AG04449 (cell line): ENCODE measurements around the gene RARRES1.

ENCODE experiments used
- CTCF ChIA-PET: fragments of 350-600 bp; formaldehyde crosslinking; extraction: SDS; loops from one replicate; lab custom pipeline; 2021; ENCODE audit warnings: antibody characterized with exemption; lab: Yijun Ruan, JAX
- POLR2A ChIA-PET: fragments of 400-600, 350-600 bp; formaldehyde crosslinking; extraction: SDS; loops from one replicate; lab custom pipeline; 2020; ENCODE audit warnings: antibody characterized with exemption, inconsistent platforms; lab: Yijun Ruan, JAX
- DNase-seq: peaks from one replicate; pipeline ENCODE4 v3.0.0-alpha.2; 2010; ENCODE audit warnings: low read depth, low spot score
- H3K4me3 ChIP-seq: 2 replicates; pipeline ENCODE4 v1.5.1; 2011; ENCODE audit warnings: low read depth, mild to moderate bottlenecking, control low read depth, low read length
- CTCF ChIP-seq: IDR thresholded peaks from one replicate; pipeline ENCODE4 v1.5.1; 2011; ENCODE audit warnings: mild to moderate bottlenecking, moderate library complexity, low read length, control low read depth, inconsistent platforms; ENCODE audit not compliant: insufficient read depth; ENCODE audit errors: missing control alignments

The RARRES1 gene

GRCh38 chr3:158748237-158748828 lies 16.1 kb upstream of the RARRES1 start:
- CTCF ChIA-PET: interaction anchor here (1.2 to 1.8 kb wide), 2 partner anchors 8 to 21 kb away, joined by 3 to 7 read pairs; no protein-coding TSS in a partner anchor
- no peak overlapping the region for H3K4me3 ChIP-seq
- TF ChIP-seq CTCF: no peak
- DNase-seq: no peak
- POLR2A ChIA-PET: no interaction called here

GRCh38 chr3:158747417-158747816 lies 15.2 kb upstream of the RARRES1 start:
- ChIA-PET CTCF (interaction anchor here (1.0 to 1.2 kb wide), 3 partner anchors 9 to 42 kb away, joined by 3 to 6 read pairs (median 3); no protein-coding TSS in a partner anchor), POLR2A (no interaction called here)
- no peak for DNase-seq
- TF ChIP-seq CTCF: no peak
- no peak overlapping the region for H3K4me3 ChIP-seq

GRCh38 chr3:158745551-158745950 lies 13.3 kb upstream of the RARRES1 start:
- TF ChIP-seq CTCF: no peak
- ChIA-PET POLR2A (no interaction called here), CTCF (interaction anchor here (1.2 to 2.7 kb wide), 3 partner anchors 14 to 86 kb away, joined by 3 to 17 read pairs (median 5); no protein-coding TSS in a partner anchor)
- H3K4me3 ChIP-seq: no peak overlapping the region
- no peak for DNase-seq

GRCh38 chr3:158744567-158745288 lies 12.5 kb upstream of the RARRES1 start:
- no peak for DNase-seq
- POLR2A ChIA-PET: no interaction called here
- H3K4me3 ChIP-seq: no peak overlapping the region
- TF ChIP-seq CTCF: no peak
- CTCF ChIA-PET: interaction anchor here (0.8 to 2.7 kb wide), 3 partner anchors 17 to 85 kb away, joined by 3 to 17 read pairs (median 5); no protein-coding TSS in a partner anchor

- ChIA-PET CTCF (interaction anchor here (0.8 to 8.7 kb wide), 6 partner anchors 16 to 99 kb away, joined by 3 to 93 read pairs (median 4); no protein-coding TSS in a partner anchor), POLR2A (no interaction called here)
- DNase-seq: no peak
- TF ChIP-seq CTCF: no peak
- H3K4me3 ChIP-seq: no peak overlapping the region
Observed at GRCh38 chr3:158743664-158744566, 11.7 kb upstream of the RARRES1 start.
